ENCODE data around the gene ANO6.

DNA sequence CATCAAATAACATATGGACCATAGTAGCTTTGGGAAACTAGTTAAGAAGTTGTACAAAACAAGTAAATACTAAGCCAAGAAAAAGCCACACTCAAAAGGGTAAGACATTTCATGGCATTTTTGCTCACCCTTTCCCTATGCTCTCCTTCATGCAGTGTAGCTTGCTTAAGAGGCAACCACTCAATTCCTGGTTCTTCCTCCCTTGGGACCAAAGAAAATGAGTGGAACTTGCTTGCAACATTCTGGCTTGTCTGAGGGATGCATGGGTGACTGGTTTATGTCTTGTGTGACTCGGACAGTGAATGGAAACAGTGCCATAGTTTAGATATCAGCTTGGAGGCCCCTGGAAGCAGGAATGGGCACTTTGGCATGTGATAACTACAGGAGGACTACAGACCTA lies 261.6 kb downstream of the ANO6 start:
- TF ChIP-seq, protein P1, sequence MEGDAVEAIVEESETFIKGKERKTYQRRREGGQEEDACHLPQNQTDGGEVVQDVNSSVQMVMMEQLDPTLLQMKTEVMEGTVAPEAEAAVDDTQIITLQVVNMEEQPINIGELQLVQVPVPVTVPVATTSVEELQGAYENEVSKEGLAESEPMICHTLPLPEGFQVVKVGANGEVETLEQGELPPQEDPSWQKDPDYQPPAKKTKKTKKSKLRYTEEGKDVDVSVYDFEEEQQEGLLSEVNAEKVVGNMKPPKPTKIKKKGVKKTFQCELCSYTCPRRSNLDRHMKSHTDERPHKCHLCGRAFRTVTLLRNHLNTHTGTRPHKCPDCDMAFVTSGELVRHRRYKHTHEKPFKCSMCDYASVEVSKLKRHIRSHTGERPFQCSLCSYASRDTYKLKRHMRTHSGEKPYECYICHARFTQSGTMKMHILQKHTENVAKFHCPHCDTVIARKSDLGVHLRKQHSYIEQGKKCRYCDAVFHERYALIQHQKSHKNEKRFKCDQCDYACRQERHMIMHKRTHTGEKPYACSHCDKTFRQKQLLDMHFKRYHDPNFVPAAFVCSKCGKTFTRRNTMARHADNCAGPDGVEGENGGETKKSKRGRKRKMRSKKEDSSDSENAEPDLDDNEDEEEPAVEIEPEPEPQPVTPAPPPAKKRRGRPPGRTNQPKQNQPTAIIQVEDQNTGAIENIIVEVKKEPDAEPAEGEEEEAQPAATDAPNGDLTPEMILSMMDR (IDR thresholded peaks at IDR 0.05) = no peak
- TF ChIP-seq POLR2A (IDR thresholded peaks at IDR 0.05) = no peak
- no peak for TF ChIP-seq EP300 (IDR thresholded peaks at IDR 0.05)
